SK-N-MC (cell line): ENCODE measurements around the gene INSM1.

Source experiments
- EZH2 ChIP-seq: fragments of 200-600 bp; sonication (generic); IDR thresholded peaks from one replicate; pipeline ENCODE4 v1.6.1; 2017; ENCODE audit warnings: antibody characterized with exemption
- FOXP2 ChIP-seq: optimal IDR thresholded peaks from 2 replicates; pipeline ENCODE3; 2011; ENCODE audit warnings: mild to moderate bottlenecking, moderate library complexity; ENCODE audit not compliant: insufficient read depth; ENCODE audit errors: extremely low read length, control extremely low read depth
- POLR2AphosphoS5 ChIP-seq: IDR thresholded peaks from 2 replicates; pipeline ENCODE4 v1.6.1; 2012; ENCODE audit warnings: mild to moderate bottlenecking, low read depth, low read length, borderline replicate concordance

DNA sequence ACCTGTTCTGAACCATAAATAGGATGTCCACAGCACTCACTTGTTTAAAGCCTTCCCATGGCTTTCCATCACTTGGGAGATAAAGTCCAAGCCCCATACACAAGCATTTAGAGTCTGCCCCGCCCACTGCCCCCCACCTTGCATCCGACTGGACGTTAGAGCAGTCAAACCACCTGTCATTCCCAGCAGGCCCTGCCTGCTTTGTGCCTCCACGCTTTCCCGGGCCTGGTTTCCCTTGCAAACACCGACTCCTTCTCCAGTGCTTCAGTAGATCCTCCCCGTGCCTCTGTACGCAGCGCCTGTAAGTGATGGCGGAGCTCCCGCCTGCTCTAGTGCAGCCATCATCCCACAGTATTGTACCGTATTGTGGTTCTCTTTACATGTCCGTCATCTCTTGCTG is 38.3 kb upstream of the INSM1 start:
- no peak for TF ChIP-seq POLR2AphosphoS5
- no peak for TF ChIP-seq EZH2
- TF ChIP-seq FOXP2 = no peak
